K562 (cell line): ENCODE results near the gene MS4A2. TPM values are rescaled to one million over a fixed set of nuclear protein-coding genes. Genes with fewer than 3 reads are reported as not detected.
A peak's percentile ranks its signal among the peaks of the same experiment; 100 is the strongest.

Experiments
- CAMTA2 ChIP-seq: fragments of 250-450 bp; sonication (Bioruptor Pico); conservative IDR thresholded peaks from 2 replicates; pipeline ENCODE4 v1.5.1; 2022
- ELF1 ChIP-seq: fragments of 200-800 bp; sonication (Bioruptor generic); IDR thresholded peaks from 2 replicates; pipeline ENCODE4 v1.6.1; 2016; ENCODE audit warnings: missing genetic modification characterization, missing compliant biosample characterization
- ETS2 ChIP-seq: IDR thresholded peaks from 2 replicates; pipeline ENCODE4 v1.6.1; 2016; ENCODE audit warnings: borderline replicate concordance, missing genetic modification characterization, mild to moderate bottlenecking, moderate library complexity, missing compliant biosample characterization; ENCODE audit not compliant: poor library complexity, severe bottlenecking
- HNRNPK ChIP-seq: fragments of 200-400 bp; formaldehyde crosslinking; IDR thresholded peaks from one replicate; pipeline ENCODE4 v1.6.1; 2018; ENCODE audit warnings: mild to moderate bottlenecking, low read depth, low read length; ENCODE audit not compliant: poor library complexity, severe bottlenecking
- JUND ChIP-seq, 2 experiments: IDR thresholded peaks; 2 replicates in 1 of 2; 3 replicates in 1 of 2; pipeline ENCODE4 v1.6.1; 2011; ENCODE audit warnings: borderline replicate concordance in 2 of 2, low read depth in 2 of 2, low read length in 2 of 2, improper control_type of control experiment in 1 of 2, missing biosample characterization in 1 of 2, missing genetic modification characterization in 1 of 2, missing genetic modification reagents in 1 of 2
- KLF1 ChIP-seq: fragments of 450-650 bp; IDR thresholded peaks from 2 replicates; pipeline ENCODE4 v1.6.1; 2016; ENCODE audit warnings: missing genetic modification characterization, missing compliant biosample characterization
- KLF6 ChIP-seq: fragments of 250-450 bp; sonication (Bioruptor Pico); IDR thresholded peaks from 2 replicates; pipeline ENCODE4 v1.4.0; 2020; ENCODE audit warnings: mild to moderate bottlenecking, moderate library complexity, borderline replicate concordance
- MAX ChIP-seq: sonication (generic); formaldehyde crosslinking; IDR thresholded peaks from 2 replicates; pipeline ENCODE4 v1.9.0; 2022; ENCODE audit warnings: mild to moderate bottlenecking, missing genetic modification reagents
- PREB ChIP-seq: sonication (generic); formaldehyde crosslinking; IDR thresholded peaks from 2 replicates; pipeline ENCODE4 v1.8.1; 2023; ENCODE audit warnings: mild to moderate bottlenecking, missing genetic modification reagents
- RBM34 ChIP-seq: fragments of 200-400 bp; formaldehyde crosslinking; IDR thresholded peaks from 2 replicates; pipeline ENCODE4 v1.6.1; 2018; ENCODE audit warnings: low read length, borderline replicate concordance; ENCODE audit not compliant: insufficient read depth
- SIN3B ChIP-seq: fragments of 450-650 bp; IDR thresholded peaks from 2 replicates; pipeline ENCODE4 v1.6.1; 2017; ENCODE audit warnings: low read depth, mild to moderate bottlenecking, moderate library complexity
- TSC22D4 ChIP-seq: fragments of 450-650 bp; IDR thresholded peaks from 2 replicates; pipeline ENCODE4 v1.6.1; 2016; ENCODE audit warnings: missing genetic modification characterization, missing biosample characterization, control low read depth
- ZFP36 ChIP-seq: fragments of 150-350 bp; IDR thresholded peaks from 2 replicates; pipeline ENCODE4 v1.6.1; 2018; ENCODE audit warnings: low read length, low read depth; ENCODE audit not compliant: partially characterized antibody
- ZNF121 ChIP-seq: sonication (generic); formaldehyde crosslinking; conservative IDR thresholded peaks from 2 replicates; pipeline ENCODE4 v1.8.0; 2022; ENCODE audit warnings: missing genetic modification reagents
- ZNF263 ChIP-seq: sonication (generic); formaldehyde crosslinking; IDR thresholded peaks from 2 replicates; pipeline ENCODE4 v1.8.0; 2022; ENCODE audit warnings: mild to moderate bottlenecking, missing genetic modification reagents, borderline replicate concordance
- ZNF395 ChIP-seq: fragments of 200-800 bp; sonication (Bioruptor generic); IDR thresholded peaks from 2 replicates; pipeline ENCODE4 v1.6.1; 2017; ENCODE audit warnings: missing genetic modification characterization, missing compliant biosample characterization
- ZNF780A ChIP-seq: fragments of 250-450 bp; sonication (Bioruptor Pico); IDR thresholded peaks from 2 replicates; pipeline ENCODE4 v1.5.0; 2021; ENCODE audit warnings: mild to moderate bottlenecking
- polyA plus RNA-seq, 8 experiments: library from polyadenylated mRNA; depleted of rRNA in 4 of 8; stranded (reverse) in 5 of 8; unstranded in 3 of 8; fragments of >200 nt; fragmentation: Nextera tagmentation in 2 of 8; fragmentation: Illumina TruSeq in 1 of 8; extraction: Ambion mirVana in 2 of 8; extraction: Trizol in 1 of 8; gene quantifications; 2 replicates each; pipeline versions ENCODE4 v1.2.1 to v1.2.3, GENCODE V29; 2011 to 2014; ENCODE audit warnings: inconsistent platforms in 1 of 8, missing spikeins in 1 of 8
- total RNA-seq, 7 experiments: library from RNA; depleted of rRNA in 6 of 7; stranded (reverse); fragments of >200 nt in 6 of 7; fragmentation: Illumina TruSeq in 2 of 7; extraction: Trizol in 2 of 7; gene quantifications; 2 replicates each; pipeline versions ENCODE4 v1.2.1 to v1.2.3, GENCODE V29; 2011 to 2021; ENCODE audit warnings: low replicate concordance in 1 of 7

The MS4A2 gene
- total and polyA plus RNA-seq, 9 of the 15 experiments (the other 6 are each of a cell fraction or from before 2014, with no cell fraction given), result 0.06 to 5.7 (median 0.86) TPM

GRCh38 chr11:60056349-60056969, 32.0 kb upstream of the MS4A2 start, which contains the start of gene MS4A3 (continued):
- TF ChIP-seq ZNF780A, result no peak
- peak; percentile 55 for TF ChIP-seq JUND (IDR thresholded peaks at IDR 0.05; ENCODE audit: borderline replicate concordance, low read depth, low read length)
- TF ChIP-seq JUND (tag; IDR thresholded peaks at IDR 0.05; ENCODE audit: borderline replicate concordance, low read depth, low read length), result no peak; the same call in 2 of the 3 replicates
- no peak for TF ChIP-seq ETS2 (tag)
- TF ChIP-seq ZNF395, result no peak
- no peak for TF ChIP-seq ZNF121 (CRISPR knock-in tag)
- no peak for TF ChIP-seq SIN3B
- no peak for TF ChIP-seq TSC22D4
- no peak for TF ChIP-seq HNRNPK
- no peak for TF ChIP-seq ZNF263 (CRISPR knock-in tag)
- no peak for TF ChIP-seq MAX
- TF ChIP-seq PREB (CRISPR knock-in tag), result no peak
- no peak for TF ChIP-seq CAMTA2 (CRISPR knock-in tag)
- TF ChIP-seq ZFP36, result no peak
- TF ChIP-seq ELF1 (tag), result no peak
- no peak for TF ChIP-seq KLF1 (tag)
- no peak for TF ChIP-seq RBM34
- TF ChIP-seq KLF6 (CRISPR knock-in tag), result no peak
